Measurements from ENCODE around the gene HSD3B7.
A peak's percentile ranks its signal among the peaks of the same experiment; 100 is the strongest.
"Not testable (repeated sequence)": the region's sequence is repeated elsewhere in the genome, so short reads cannot be mapped to it uniquely, and the experiment has no call there.

HSD3B7 gene

DNA sequence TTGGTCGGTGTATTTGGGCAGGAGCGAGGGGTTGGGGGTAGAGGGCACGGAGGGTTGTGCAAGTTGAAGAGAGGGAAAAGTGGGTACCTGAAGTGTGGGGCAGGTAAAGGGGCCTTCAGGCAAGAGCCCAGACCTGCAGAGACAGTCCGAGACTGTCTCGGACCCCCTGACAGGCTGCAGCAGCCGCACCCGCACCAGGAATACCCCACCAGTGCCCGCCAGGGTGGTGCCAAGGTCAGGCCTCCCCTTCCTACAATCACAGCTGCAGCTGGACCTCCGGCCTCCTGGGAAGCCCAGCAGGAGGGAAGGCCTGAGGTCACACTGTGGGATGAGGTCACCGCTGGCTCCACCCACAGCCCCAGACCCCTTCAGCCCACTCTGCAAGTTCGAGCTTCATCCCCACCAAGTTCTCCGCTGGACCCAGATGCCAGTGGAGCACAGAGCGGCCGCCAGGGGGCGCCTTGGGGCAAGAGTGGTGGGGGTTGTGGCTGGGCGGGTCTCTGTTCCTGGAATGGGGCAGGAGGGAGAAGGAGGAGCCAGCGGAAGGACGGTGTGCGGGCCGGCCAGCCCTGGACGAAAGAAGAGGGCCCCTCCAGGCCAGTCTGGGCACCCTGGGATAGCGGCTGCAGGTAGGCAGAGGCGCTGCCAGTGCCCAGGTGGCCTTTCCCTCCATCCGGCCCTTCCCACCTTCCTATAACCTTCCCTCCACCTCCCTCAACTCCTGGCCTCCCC is at the start of gene HSD3B7:
Gene HSD3B7 (plus strand): TSS at position 539 of the 732 bp plus-strand sequence. CDS start 452 bp downstream, outside the sequence.
- ATAC-seq, result peak; percentile 90

DNA sequence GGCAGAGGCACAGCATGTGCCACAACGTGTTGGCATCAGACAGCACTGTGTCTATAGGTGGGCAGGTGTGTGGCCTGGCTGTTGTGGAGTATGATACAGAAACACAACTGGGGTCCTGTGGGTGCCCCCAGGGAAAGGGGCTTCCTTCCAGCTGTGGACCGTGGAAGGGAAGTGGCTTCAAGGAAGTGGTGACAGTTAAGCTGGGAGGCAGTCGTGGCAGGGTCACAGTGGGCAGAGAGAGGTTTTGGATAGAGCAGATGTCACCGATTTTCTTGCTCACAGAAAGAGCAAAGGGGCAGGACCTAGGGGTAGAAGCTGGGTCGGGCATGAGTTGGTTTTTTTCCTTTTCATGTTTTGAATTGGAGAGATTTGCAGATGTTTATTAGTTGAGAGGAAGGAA is 47.3 kb upstream of the HSD3B7 start:
- no peak for TF ChIP-seq ARNTL (CRISPR knock-in tag; IDR thresholded peaks at IDR 0.05; ENCODE audit: borderline replicate concordance, low read depth)
- no peak for TF ChIP-seq OSR1 (CRISPR knock-in tag; IDR thresholded peaks at IDR 0.05)
- no peak for TF ChIP-seq TOX (CRISPR knock-in tag; IDR thresholded peaks at IDR 0.05; ENCODE audit: borderline replicate concordance)
- TF ChIP-seq, protein P1, sequence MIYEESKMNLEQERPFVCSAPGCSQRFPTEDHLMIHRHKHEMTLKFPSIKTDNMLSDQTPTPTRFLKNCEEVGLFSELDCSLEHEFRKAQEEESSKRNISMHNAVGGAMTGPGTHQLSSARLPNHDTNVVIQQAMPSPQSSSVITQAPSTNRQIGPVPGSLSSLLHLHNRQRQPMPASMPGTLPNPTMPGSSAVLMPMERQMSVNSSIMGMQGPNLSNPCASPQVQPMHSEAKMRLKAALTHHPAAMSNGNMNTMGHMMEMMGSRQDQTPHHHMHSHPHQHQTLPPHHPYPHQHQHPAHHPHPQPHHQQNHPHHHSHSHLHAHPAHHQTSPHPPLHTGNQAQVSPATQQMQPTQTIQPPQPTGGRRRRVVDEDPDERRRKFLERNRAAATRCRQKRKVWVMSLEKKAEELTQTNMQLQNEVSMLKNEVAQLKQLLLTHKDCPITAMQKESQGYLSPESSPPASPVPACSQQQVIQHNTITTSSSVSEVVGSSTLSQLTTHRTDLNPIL (CRISPR knock-in tag; IDR thresholded peaks at IDR 0.05; ENCODE audit: low read depth), result no peak
- TF ChIP-seq ZNF565 (CRISPR knock-in tag; conservative IDR thresholded peaks at IDR 0.05; ENCODE audit: low read depth), result no peak
- TF ChIP-seq ZNF70 (CRISPR knock-in tag; IDR thresholded peaks at IDR 0.05), result no peak
- no peak for TF ChIP-seq ZFP30 (CRISPR knock-in tag; IDR thresholded peaks at IDR 0.05)
- no peak for TF ChIP-seq ISL1 (CRISPR knock-in tag; IDR thresholded peaks at IDR 0.05)
- TF ChIP-seq, protein P2, sequence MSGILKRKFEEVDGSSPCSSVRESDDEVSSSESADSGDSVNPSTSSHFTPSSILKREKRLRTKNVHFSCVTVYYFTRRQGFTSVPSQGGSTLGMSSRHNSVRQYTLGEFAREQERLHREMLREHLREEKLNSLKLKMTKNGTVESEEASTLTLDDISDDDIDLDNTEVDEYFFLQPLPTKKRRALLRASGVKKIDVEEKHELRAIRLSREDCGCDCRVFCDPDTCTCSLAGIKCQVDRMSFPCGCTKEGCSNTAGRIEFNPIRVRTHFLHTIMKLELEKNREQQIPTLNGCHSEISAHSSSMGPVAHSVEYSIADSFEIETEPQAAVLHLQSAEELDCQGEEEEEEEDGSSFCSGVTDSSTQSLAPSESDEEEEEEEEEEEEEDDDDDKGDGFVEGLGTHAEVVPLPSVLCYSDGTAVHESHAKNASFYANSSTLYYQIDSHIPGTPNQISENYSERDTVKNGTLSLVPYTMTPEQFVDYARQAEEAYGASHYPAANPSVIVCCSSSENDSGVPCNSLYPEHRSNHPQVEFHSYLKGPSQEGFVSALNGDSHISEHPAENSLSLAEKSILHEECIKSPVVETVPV (CRISPR knock-in tag; IDR thresholded peaks at IDR 0.05), result no peak
- TF ChIP-seq, protein P3, sequence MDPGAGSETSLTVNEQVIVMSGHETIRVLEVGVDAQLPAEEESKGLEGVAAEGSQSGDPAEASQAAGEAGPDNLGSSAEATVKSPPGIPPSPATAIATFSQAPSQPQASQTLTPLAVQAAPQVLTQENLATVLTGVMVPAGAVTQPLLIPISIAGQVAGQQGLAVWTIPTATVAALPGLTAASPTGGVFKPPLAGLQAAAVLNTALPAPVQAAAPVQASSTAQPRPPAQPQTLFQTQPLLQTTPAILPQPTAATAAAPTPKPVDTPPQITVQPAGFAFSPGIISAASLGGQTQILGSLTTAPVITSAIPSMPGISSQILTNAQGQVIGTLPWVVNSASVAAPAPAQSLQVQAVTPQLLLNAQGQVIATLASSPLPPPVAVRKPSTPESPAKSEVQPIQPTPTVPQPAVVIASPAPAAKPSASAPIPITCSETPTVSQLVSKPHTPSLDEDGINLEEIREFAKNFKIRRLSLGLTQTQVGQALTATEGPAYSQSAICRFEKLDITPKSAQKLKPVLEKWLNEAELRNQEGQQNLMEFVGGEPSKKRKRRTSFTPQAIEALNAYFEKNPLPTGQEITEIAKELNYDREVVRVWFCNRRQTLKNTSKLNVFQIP (CRISPR knock-in tag; IDR thresholded peaks at IDR 0.05; ENCODE audit: borderline replicate concordance, low read depth), result no peak
- no peak for TF ChIP-seq GLIS3 (CRISPR knock-in tag; IDR thresholded peaks at IDR 0.05)
- no peak for TF ChIP-seq BACH2 (CRISPR knock-in tag; IDR thresholded peaks at IDR 0.05; ENCODE audit: borderline replicate concordance)
- TF ChIP-seq ZC3H10 (CRISPR knock-in tag; IDR thresholded peaks at IDR 0.05), result no peak
- no peak for TF ChIP-seq ZNF8 (CRISPR knock-in tag; IDR thresholded peaks at IDR 0.05)
- TF ChIP-seq ESRRG (CRISPR knock-in tag; IDR thresholded peaks at IDR 0.05), result no peak
- TF ChIP-seq CSDC2 (CRISPR knock-in tag; IDR thresholded peaks at IDR 0.05), result no peak
- no peak for TF ChIP-seq TCF4 (CRISPR knock-in tag; IDR thresholded peaks at IDR 0.05; ENCODE audit: borderline replicate concordance)
- TF ChIP-seq, protein P4, sequence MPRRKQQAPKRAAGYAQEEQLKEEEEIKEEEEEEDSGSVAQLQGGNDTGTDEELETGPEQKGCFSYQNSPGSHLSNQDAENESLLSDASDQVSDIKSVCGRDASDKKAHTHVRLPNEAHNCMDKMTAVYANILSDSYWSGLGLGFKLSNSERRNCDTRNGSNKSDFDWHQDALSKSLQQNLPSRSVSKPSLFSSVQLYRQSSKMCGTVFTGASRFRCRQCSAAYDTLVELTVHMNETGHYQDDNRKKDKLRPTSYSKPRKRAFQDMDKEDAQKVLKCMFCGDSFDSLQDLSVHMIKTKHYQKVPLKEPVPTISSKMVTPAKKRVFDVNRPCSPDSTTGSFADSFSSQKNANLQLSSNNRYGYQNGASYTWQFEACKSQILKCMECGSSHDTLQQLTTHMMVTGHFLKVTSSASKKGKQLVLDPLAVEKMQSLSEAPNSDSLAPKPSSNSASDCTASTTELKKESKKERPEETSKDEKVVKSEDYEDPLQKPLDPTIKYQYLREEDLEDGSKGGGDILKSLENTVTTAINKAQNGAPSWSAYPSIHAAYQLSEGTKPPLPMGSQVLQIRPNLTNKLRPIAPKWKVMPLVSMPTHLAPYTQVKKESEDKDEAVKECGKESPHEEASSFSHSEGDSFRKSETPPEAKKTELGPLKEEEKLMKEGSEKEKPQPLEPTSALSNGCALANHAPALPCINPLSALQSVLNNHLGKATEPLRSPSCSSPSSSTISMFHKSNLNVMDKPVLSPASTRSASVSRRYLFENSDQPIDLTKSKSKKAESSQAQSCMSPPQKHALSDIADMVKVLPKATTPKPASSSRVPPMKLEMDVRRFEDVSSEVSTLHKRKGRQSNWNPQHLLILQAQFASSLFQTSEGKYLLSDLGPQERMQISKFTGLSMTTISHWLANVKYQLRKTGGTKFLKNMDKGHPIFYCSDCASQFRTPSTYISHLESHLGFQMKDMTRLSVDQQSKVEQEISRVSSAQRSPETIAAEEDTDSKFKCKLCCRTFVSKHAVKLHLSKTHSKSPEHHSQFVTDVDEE (CRISPR knock-in tag; IDR thresholded peaks at IDR 0.05), result no peak
- no peak for TF ChIP-seq PPARA (CRISPR knock-in tag; IDR thresholded peaks at IDR 0.05; ENCODE audit: borderline replicate concordance)
- TF ChIP-seq SNAI2 (CRISPR knock-in tag; IDR thresholded peaks at IDR 0.05), result no peak
- ATAC-seq, result no peak

More for the DNA sequence above, at the start of gene HSD3B7:
- no peak for TF ChIP-seq ZNF8 (CRISPR knock-in tag; IDR thresholded peaks at IDR 0.05)
- TF ChIP-seq, protein P1 (CRISPR knock-in tag; IDR thresholded peaks at IDR 0.05; ENCODE audit: low read depth), result no peak
- TF ChIP-seq ARNTL (CRISPR knock-in tag; IDR thresholded peaks at IDR 0.05; ENCODE audit: borderline replicate concordance, low read depth), result no peak
- TF ChIP-seq ZC3H10 (CRISPR knock-in tag; IDR thresholded peaks at IDR 0.05), result 0 out of 2 replicates have a peak, but pooled peaks have one; percentile 40
- TF ChIP-seq, protein P3 (CRISPR knock-in tag; IDR thresholded peaks at IDR 0.05; ENCODE audit: borderline replicate concordance, low read depth), result no peak
- TF ChIP-seq OSR1 (CRISPR knock-in tag; IDR thresholded peaks at IDR 0.05), result no peak
- no peak for TF ChIP-seq SNAI2 (CRISPR knock-in tag; IDR thresholded peaks at IDR 0.05)
- TF ChIP-seq, protein P2 (CRISPR knock-in tag; IDR thresholded peaks at IDR 0.05), result no peak

DNA sequence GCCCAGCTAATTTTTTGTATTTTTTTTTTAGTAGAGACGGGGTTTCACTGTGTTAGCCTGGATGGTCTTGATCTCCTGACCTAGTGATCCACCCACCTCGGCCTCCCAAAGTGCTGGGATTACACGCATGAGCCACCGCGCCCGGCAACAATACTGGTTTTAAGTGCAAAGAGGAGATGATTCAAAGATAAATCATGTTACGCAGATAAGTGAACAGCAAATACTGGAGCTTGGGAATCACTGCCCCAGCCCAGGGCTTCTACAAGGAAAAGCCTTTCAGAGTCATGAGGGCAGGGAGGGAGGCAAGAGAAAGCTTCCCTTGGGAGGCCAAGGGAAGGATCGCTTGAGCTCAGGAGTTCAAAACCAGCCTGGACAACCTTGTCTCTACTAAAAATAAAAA is 45.4 kb upstream of the HSD3B7 start:
- not testable (repeated sequence) for ATAC-seq

Measured in SK-N-SH treated with all-trans-retinoic acid at 6 μM for 48 hours (cell line).